GM12801 (cell line): ENCODE data around the gene WDR20.

ENCODE experiments used
- CTCF ChIP-seq: IDR thresholded peaks from one replicate; pipeline ENCODE4 v1.5.1; 2011; ENCODE audit warnings: control low read depth; ENCODE audit not compliant: insufficient read length; ENCODE audit errors: extremely low read depth

Gene WDR20

GRCh38 chr14:102140027-102140749 lies 491 bp downstream of the WDR20 start:
- TF ChIP-seq CTCF: no peak

GRCh38 chr14:102140750-102141145 lies 1.1 kb downstream of the WDR20 start:
- no peak for TF ChIP-seq CTCF

GRCh38 chr14:102141797-102142196 lies 2.1 kb downstream of the WDR20 start:
- TF ChIP-seq CTCF: no peak

- no peak for TF ChIP-seq CTCF
Measured at GRCh38 chr14:102144914-102145313, 5.2 kb downstream of the WDR20 start.

- no peak for TF ChIP-seq CTCF
Measured at GRCh38 chr14:102145395-102145794, 5.7 kb downstream of the WDR20 start.

GRCh38 chr14:102146423-102146822 lies 6.7 kb downstream of the WDR20 start:
- no peak for TF ChIP-seq CTCF

- no peak for TF ChIP-seq CTCF
Measured at GRCh38 chr14:102150083-102150482, 10.4 kb downstream of the WDR20 start.

GRCh38 chr14:102150744-102151143 lies 11.0 kb downstream of the WDR20 start:
- TF ChIP-seq CTCF: no peak
